Activated CD4-positive, alpha-beta T cell treated with anti-CD3 and anti-CD28 coated beads, Interleukin-2, amount 50 U/mL, for 4 hours (primary cell): Measurements from ENCODE around the gene MX2.
"Not testable (repeated sequence)": the region's sequence is repeated elsewhere in the genome, so short reads cannot be mapped to it uniquely, and the experiment has no call there.

ENCODE experiments used
- DNase-seq, 2 experiments: peaks; one replicate each; pipeline ENCODE4 v3.0.0-alpha.2; 2020

MX2 gene

DNA sequence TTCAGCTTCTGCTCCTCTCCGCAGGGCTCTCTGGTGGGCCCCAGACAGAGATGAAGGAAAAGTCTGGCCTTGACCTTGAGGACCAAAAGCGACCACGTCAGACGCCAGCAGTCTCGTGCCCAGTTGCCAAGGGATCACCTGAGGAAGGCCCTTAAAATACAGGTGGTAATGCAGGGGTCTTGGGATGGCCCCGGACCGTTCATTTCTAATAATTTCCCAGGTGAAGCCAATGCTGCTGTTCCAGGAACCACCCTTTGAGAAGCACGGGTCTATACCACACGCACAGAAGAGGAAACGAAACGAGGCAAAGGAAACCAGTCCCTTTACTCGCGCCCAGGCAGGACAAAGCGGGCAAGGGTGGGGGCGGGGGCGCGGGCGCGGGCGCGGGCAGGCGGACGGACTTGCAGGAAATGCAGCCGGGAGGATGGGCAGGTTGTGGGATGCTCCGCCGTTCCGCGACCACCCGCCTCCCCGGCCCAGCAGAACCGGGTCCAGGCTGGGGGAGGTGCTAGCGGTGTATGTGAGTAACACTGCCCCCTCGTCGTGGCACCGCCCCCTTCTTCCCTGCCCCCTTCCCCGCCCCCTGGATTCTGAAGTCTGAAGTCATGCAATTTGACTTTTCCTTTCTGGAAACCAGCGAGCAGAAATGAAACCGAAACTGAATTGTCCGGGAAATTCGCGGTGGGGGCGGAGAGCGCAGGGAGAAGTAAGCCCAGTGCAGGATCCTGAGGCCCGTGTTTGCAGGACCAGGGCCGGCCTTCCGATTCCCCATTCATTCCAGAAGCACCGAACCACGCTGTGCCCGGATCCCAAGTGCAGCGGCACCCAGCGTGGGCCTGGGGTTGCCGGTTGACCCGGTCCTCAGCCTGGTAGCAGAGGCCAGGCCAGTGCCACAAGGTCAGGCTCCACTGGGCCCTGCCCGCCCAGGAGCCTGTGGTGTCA, 58.4 kb downstream of the MX2 start:
- peak; percentile 51 for DNase-seq

DNA sequence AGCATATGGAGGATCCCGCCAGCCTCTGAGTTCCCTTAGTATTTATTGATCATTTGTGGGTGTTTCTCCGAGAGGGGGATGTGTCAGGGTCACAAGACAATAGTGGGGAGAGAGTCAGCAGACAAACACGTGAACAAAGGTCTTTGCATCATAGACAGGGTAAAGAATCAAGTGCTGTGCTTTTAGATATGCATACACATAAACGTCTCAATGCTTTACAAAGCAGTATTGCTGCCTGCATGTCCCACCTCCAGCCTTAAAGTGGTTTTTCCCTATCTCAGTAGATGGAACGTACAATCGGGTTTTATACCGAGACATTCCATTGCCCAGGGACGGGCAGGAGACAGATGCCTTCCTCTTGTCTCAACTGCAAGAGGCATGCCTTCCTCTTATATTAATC, 59.2 kb downstream of the MX2 start:
- not testable (repeated sequence) for DNase-seq

DNA sequence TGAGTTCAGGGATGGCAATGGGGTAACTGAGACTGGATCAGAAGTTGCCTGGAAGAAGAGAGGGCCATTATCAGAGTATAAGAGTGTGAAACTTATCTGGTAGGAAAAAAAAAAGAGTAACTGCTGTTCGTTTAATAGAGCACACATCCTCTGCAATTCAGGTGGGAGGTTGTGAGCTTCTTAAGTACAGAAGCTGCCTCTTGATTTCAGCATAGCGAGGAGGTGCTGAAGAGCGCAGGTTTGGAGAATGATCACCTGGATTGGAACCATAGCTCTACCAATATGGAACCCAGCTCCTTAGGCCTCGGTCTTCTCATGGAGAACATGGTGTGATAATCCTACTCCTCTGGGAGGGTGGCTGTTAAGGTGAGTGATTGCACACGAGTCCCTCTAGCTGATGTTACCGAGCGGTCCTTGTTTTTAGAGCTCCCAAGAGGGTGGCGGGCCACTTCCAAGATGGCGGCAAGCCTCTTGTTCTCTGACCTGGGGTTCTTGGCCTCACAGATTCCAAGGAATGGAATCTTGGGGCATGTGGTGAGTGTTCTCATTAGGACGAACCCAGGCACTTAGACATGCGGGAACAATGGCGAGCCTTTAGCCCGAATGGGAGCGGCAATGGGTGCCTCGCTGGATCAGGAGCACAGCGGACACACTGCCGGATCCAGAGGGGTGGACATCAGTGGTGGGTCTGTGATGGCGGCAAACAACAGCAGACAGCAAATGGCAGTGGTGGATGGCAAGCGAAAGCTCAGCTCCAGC, 60.9 kb downstream of the MX2 start:
- DNase-seq: no peak

DNA sequence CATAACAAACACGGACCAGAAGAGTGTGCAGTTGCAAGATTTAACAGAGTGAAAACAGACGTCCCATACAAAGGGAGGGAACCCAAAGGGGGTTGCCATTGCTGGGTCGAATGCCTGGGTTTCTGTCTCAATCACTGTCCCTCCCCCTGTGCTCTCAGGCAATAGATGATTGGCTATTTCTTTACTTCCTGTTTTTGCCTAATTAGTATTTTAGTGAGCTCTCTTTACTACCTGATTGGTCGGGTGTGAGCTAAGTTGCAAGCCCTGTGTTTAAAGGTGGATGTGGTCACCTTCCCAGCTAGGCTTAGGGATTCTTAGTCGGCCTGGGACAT, 61.4 kb downstream of the MX2 start:
- DNase-seq: not testable (repeated sequence)

DNA sequence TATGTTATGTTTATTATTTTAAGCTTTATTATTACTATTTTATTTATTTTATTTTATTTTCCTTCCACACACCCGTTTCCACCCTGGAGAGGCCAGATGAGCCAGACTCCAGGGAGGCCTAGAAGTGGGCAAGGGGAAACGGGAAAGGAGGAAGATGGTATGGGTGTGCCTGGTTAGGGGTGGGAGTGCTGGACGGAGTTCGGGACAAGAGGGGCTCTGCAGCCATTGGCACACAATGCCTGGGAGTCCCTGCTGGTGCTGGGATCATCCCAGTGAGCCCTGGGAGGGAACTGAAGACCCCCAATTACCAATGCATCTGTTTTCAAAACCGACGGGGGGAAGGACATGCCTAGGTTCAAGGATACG, 63.7 kb downstream of the MX2 start:
- no peak for DNase-seq

DNA sequence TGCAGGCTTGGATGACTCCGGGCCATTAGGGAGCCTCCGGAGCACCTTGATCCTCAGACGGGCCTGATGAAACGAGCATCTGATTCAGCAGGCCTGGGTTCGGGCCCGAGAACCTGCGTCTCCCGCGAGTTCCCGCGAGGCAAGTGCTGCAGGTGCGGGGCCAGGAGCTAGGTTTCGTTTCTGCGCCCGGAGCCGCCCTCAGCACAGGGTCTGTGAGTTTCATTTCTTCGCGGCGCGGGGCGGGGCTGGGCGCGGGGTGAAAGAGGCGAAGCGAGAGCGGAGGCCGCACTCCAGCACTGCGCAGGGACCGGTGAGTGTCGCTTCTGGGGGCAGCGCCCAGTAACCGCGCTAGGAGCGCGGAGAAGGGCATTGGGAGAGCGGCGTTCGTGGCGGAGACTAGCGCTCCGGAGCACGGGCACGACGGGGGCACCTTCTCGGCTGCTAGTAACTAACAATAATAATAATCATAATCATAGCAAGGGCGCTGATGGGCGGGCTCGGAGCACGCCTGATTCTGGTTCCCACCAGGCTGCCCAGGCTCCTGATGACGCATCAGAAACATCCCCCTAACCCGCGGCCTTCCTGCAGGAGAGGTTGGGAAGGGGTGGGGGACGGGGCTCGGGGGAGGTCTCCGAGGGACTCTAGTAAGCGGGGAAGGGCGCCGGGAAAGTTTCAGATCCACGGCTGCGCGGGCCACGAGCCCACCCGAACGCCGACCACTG, 64.3 kb downstream of the MX2 start, which contains the start of gene MX1:
Gene MX1 (plus strand): TSS at position 286 of the 722 bp plus-strand sequence. CDS start 5,832 bp downstream, outside the sequence.
- peak; percentile 90 for DNase-seq

DNA sequence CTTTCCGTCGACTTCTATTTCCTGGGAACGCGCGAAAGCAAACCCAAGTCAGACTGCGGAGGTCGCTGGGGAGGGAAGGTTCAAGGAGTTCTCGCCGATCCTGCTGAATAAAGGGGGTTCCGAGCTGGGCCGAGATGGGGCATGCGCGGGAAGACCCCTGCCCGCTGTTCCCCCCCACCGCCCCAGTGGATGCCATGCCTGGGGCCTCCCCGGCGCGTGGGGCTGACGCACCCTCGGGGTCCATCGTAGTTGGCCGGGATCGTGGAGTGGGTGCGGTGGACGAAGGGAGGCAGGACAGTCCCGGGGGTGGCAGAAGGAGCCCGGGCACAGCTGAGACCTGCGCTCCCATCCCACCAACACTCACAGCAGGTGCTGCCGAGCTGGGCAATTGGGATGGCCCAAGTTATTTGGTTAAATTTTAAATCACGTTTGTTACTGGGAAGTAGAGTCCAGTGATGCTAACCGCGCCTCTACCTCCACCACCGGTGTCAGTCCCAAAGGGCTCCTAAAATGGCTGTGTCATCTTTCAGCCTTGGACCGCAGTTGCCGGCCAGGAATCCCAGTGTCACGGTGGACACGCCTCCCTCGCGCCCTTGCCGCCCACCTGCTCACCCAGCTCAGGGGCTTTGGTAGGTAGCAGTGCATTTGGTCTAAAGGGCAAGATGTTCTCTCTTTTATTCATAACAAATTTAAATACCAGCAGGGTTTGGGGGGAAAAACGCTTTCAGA, 65.0 kb downstream of the MX2 start:
- DNase-seq: peak; percentile 7 to 13

DNA sequence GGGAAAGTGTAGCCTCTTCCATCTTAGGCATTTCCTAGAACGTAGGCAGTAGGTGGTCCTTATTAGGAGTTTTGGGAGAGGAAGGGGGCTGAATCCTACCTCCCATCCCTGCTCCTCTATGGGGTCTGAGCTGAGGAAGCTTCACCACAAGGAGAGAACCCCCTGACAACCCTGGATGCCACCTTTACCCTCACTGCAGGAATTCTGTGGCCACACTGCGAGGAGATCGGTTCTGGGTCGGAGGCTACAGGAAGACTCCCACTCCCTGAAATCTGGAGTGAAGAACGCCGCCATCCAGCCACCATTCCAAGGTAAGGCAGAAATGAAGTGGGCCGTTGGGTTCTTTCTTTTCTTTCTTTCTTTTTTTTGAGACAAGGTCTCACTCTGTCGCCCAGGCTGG, 65.7 kb downstream of the MX2 start:
- DNase-seq: no peak

DNA sequence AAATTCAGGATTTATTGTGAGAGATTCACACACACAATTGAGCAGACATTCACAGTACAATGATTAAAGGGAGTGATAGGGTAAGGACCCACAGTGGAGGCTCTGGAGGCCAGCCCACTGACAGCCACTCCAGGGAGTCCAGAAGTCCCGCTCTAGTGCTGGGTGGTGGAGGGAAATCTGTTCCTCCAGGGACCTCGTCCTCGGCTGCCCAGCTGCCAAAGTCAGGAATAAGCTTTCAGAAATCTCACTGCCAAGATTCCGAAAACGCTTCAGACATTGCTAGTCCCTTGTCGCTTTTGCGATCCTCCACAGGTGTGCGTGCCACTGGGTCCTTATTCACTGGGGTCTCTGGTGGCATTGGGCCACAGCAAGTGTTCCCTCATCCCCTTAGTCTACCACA, 66.5 kb downstream of the MX2 start:
- DNase-seq: no peak

DNA sequence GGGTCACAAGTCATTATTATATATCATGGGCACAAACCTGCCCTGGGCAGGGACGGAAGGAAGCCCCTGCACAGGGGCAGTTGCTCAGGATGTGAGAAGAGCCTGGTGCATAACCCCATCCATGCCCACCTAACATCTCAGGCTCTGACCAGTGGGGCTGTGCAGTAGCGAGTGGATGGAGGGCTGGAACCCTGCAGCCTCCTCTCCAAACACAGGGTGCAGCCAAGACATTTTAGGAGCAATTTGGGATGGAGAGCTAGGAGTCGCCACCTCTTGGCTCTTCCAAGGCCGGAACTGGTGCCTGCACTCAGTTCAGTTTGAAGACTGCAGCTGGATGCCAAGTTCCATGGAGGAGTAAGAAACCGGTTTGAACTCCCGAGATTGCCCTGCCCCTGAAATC, 67.0 kb downstream of the MX2 start:
- no peak for DNase-seq

DNA sequence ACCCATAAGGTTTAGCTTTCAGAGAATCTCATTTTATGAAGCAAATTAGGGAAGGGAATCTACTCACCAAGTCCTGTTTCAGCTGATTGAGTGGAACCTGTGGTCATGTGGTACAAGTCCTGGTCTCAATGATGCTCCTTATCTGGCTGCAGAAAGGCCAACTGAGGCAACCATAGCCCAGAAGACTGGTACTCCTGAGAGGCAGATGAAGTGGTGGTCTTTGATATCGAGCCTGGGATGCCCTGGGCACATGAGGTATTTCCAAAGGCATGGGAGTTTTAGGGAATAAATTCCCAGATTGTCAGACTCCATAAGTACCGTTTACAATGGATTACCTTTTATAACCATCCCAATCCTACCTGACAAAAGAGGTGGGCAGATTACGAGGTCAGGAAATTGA, 67.5 kb downstream of the MX2 start:
- DNase-seq: no peak

DNA sequence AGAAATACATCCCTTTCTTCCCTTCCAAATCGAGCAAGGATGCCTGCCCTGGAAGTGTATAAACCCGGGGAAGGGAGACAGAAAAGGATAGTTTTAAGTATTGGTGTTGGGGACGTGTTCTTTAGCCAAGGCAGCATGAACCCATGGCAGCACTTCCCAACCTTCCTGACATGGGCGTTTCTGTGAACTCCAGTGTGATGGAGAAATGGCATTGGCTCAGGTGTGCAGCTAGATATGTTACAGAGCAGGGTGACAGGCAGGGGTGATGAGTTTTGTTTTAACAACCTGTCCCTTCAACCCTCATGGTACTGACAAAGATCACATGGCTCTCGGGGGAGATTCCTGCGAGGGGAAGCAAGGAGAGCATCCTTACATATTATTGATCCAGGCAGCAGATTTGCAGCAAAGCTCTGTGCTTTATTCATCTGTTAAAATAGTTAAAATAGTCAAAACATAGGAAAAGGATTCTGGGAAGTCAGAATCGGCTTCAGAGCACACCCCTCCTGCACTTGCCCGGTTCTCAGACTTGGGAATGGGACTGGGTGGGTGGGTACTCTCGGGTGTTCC, 68.2 kb downstream of the MX2 start:
- no peak for DNase-seq

DNA sequence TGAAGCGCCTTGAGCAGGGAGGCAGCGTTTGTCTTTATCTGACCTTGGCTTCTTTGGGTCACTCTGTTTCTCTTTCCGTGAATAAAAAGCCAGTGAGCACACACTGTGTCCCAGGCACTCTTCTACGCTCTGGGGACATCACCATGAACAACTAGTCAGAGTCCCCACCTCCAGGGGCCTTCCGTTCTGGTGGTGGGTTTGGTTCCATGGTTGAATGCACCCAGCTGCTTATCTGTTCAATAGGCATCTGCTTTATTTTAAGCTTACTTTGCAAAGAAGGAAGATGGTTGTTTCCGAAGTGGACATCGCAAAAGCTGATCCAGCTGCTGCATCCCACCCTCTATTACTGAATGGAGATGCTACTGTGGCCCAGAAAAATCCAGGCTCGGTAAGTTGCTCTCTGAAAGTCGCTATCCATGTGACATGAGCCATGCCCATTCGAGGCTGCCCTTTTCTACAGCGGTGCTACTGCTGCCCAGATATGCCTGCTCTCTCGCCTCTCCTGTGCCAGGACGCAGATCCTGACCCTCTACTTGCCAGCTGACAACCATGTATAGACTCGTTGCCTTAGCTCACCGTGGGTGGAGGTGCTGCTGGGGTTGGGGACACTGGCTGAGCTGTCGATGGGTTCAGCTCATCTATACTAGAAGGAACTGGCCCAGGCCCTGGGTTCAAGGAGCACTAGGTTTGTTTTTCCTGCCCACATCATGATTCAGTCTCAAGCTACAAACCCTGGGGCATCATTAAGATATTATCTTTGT, 70.1 kb downstream of the MX2 start:
- no peak for DNase-seq

DNA sequence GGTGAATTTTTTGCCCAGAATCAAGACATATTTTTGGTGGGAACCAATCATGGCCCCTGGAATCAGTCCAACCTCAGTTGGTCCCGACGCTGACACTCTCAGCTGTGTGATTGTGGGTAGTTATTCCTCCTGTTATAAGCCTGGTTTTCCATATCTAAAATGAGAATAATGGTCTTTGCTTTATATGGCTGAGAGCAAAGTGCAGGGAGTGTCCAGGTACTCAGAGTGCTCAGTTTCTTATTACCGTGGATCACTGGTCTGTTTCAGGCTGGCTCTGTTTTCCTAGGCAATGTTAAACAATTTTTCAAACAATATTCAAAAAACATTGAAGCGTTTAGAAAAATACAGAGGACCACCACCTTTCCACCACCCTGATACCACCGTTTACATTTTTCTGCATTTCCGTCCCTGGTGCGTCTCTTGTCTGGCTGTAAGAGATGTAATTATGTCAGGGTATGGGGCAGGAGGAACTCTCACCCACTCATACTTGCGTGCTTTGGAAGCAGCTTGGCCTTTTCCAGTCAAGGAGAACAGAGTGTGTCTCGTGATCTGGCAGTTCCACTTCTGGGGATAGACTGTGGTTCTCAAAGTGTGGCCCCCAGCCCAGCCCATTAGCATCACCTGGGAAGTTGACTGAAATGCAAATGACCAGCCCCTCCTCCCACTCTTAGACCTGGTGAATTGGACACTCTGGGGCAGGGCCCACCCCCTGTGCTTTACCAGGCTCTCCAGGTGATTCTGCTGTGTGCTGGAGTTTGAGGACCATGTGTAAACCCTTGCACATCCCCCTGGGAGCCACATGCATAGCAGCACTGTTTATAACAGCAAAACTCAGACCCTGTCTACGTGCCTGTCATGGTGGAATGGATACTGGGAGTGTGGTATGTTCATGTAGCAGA, 71.0 kb downstream of the MX2 start:
- no peak for DNase-seq

DNA sequence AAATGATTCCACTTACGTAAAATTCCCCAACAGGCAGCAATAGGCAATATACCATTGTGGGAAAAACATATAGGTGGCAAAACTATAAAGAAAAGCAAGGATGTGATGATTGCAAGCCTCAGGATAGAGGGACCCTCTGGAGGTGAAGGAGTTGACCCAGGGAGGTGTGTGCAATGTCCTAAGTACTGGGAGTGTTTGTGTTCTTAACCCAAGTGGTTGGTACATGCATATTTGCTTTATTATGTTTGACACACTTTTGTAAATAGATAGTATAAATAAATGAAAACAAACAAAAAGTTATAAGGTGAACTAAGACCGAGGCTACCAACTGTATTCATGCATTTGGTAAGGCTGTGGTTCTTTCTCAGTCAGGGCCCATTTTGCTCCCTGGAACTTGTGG, 71.7 kb downstream of the MX2 start:
- DNase-seq: no peak

DNA sequence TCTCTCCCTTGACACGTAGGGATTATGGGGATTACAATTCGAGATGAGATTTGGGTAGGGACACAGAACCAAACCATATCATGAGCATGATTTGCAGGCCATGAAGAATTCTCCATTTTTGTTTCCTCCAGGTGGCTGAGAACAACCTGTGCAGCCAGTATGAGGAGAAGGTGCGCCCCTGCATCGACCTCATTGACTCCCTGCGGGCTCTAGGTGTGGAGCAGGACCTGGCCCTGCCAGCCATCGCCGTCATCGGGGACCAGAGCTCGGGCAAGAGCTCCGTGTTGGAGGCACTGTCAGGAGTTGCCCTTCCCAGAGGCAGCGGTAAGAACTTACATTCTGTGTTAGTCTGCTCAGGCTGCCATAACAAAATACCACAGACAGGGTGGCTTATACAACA, 73.9 kb downstream of the MX2 start:
- DNase-seq: no peak

DNA sequence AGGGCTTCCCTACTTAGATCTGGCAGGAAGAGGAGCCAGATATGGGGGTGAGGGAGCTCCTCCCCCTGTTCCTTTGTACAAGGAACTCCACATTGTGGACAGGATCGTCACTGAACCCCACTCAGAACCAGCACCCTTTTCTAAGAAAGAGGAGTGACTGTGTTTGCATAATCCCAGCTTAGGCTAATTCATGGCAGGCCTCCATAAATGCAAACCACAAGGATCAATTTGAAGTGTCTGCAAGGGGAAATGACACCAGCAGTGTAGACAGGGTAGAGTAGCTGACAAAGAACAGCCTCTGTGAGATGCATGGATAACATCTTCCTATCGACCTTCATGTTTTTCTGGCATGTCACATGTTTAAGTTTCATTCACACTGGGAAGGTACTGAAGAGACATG, 75.9 kb downstream of the MX2 start:
- DNase-seq: no peak

DNA sequence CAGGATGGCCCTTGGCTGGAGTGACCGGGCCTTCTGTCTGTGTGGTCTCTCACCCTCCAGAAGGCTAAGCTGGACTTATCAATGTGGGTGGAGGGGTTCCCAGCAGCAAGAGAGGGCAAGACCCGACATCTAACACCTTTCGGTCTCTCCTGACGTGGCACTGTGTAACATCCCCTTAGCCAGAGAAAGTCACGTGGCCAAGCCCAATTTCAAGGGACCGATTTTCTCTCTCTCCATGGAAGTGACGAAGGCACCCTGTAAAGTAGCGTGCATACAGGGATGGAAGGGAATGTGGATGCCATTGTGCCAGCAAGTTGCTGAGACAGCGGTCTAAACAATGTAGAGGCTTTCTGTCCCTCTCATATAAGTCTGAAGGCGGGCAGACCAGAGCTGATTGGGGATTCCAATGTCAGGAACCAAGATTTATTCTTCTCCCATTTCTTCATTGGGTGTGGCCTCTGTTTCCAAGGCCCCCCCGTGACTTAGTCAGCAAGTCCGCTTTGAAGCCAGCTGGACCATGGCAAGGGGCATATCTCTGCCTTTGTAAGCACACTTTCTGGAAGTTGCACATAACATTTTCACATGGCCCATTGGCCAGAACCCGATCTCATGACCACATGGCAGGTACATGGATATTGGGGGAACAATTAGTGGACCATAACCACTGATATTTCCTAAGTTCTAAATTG, 76.7 kb downstream of the MX2 start:
- DNase-seq: no peak

DNA sequence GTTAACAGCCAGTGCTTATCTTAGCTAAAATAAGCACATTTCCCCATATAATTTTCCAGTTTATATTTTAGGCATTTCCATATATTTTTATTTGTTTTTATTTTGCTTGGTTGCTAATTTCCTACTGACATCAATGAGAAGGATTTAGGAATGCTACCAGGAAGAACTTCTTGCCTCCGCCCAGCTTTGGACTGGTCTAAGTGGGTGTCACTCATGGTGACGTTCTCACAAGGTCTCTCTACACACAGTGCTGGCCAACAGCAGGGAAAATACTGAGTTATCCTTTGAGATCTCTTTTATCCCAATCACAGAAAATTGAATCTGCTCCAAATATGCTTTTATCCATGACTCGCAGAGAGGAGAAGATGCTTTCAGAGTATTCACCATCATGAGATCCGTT, 77.4 kb downstream of the MX2 start:
- no peak for DNase-seq

DNA sequence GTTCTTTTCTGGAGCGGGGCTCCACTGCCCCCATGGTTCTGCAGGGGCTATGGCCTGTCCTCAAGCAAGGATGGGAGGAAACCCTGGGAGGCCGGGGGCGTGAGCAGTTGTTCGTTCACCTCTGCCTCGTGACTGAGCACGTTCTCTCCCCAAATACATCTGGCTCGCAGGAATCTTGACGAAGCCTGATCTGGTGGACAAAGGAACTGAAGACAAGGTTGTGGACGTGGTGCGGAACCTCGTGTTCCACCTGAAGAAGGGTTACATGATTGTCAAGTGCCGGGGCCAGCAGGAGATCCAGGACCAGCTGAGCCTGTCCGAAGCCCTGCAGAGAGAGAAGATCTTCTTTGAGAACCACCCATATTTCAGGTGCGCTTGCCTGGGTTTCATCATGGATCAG, 79.7 kb downstream of the MX2 start:
- no peak for DNase-seq
